T-cell (primary cell): Measurements from ENCODE around the gene PTER. TPM values are rescaled to one million over a fixed set of nuclear protein-coding genes. Genes with fewer than 3 reads are reported as not detected.
A peak's percentile ranks its signal among the peaks of the same experiment; 100 is the strongest.

ENCODE experiments used
- ATAC-seq, 4 experiments: fragments of 200-7000 bp in 3 of 4; fragments of 150-1000 bp in 1 of 4; cut with Tn5 transposase; replicated peaks in 1 of 4; 1 replicate in 3 of 4; 2 replicates in 1 of 4; pipeline ENCODE4 v1.10.0; 2021; ENCODE audit warnings: moderate library complexity in 3 of 4, mild to moderate bottlenecking in 2 of 4, moderate number of reproducible peaks in 1 of 4
- CTCF ChIA-PET, 2 donors: fragments of 300-600 bp; sonication (Branson Sonifier 250); formaldehyde crosslinking; loops; one replicate each; lab custom pipeline; 2022; ENCODE audit warnings: antibody characterized with exemption in 2 of 2; lab: Charles Lee
- POLR2A ChIA-PET, 2 donors: fragments of 300-600 bp; sonication (Branson Sonifier 250); formaldehyde crosslinking; loops; one replicate each; lab custom pipeline; 2022; ENCODE audit warnings: antibody characterized with exemption in 2 of 2; lab: Charles Lee
- DNase-seq, 35 experiments: peaks; one replicate each; pipeline versions ENCODE4 v3.0.0 to v3.0.0-alpha.2; 2013 to 2023
- H3K27ac ChIP-seq: one replicate; pipeline ENCODE4 v1.5.1; 2013; ENCODE audit warnings: low read length
- H3K27me3 ChIP-seq, 2 experiments: replicated peaks in 1 of 2; 1 replicate in 1 of 2; 2 replicates in 1 of 2; pipeline versions ENCODE4 v1.6.1 to v1.7.0; 2013; ENCODE audit warnings: low read length in 1 of 2, mixed read lengths in 1 of 2; ENCODE audit not compliant: control insufficient read depth in 2 of 2, insufficient read depth in 2 of 2; ENCODE audit errors: extremely low read depth in 1 of 2
- H3K36me3 ChIP-seq, 2 donors: 1 replicate in 1 of 2; 2 replicates in 1 of 2; pipeline versions ENCODE4 v1.6.1 to v1.7.0; 2013; ENCODE audit warnings: low read length in 1 of 2; ENCODE audit not compliant: control insufficient read depth in 2 of 2, insufficient read depth in 1 of 2; ENCODE audit errors: extremely low read depth in 1 of 2
- H3K4me1 ChIP-seq, 2 experiments: 1 replicate in 1 of 2; 2 replicates in 1 of 2; pipeline versions ENCODE4 v1.6.1 to v1.7.0; 2013; ENCODE audit warnings: low read length in 2 of 2, mixed read lengths in 1 of 2; ENCODE audit not compliant: insufficient read depth in 2 of 2, control insufficient read depth in 1 of 2; ENCODE audit errors: extremely low read depth in 1 of 2
- H3K4me3 ChIP-seq, 2 donors: 1 replicate in 1 of 2; 2 replicates in 1 of 2; pipeline versions ENCODE4 v1.5.1 to v1.7.0; 2013; ENCODE audit warnings: mild to moderate bottlenecking in 2 of 2, low read length in 1 of 2, moderate library complexity in 1 of 2; ENCODE audit not compliant: control insufficient read depth in 1 of 2; ENCODE audit errors: extremely low read depth in 1 of 2
- H3K9me3 ChIP-seq: 2 replicates; pipeline ENCODE4 v1.7.0; 2013
- H3K27ac Mint-ChIP-seq, 2 donors: one replicate each; pipeline ENCODE4 v1.8.0; 2020 to 2021; ENCODE audit warnings: mild to moderate bottlenecking in 2 of 2, mixed read lengths in 2 of 2
- H3K27me3 Mint-ChIP-seq, 2 donors: one replicate each; pipeline ENCODE4 v1.8.0; 2021 to 2022; ENCODE audit warnings: mixed read lengths in 2 of 2
- H3K36me3 Mint-ChIP-seq: one replicate; pipeline ENCODE4 v1.8.0; 2021; ENCODE audit warnings: mixed read lengths
- H3K4me1 Mint-ChIP-seq, 3 donors: one replicate each; pipeline ENCODE4 v1.8.0; 2020 to 2022; ENCODE audit warnings: mixed read lengths in 3 of 3, mild to moderate bottlenecking in 1 of 3
- H3K4me3 Mint-ChIP-seq, 3 donors: one replicate each; pipeline ENCODE4 v1.8.0; 2020 to 2022; ENCODE audit warnings: mild to moderate bottlenecking in 3 of 3, mixed read lengths in 3 of 3, moderate library complexity in 3 of 3
- H3K9me3 Mint-ChIP-seq, 3 donors: one replicate each; pipeline ENCODE4 v1.8.0; 2020 to 2022; ENCODE audit warnings: mixed read lengths in 3 of 3
- WGBS: methylation state at CpG from one replicate; pipeline ENCODE4 v1.1.5; 2013; ENCODE audit warnings: missing lambda C conversion rate; ENCODE audit not compliant: insufficient coverage; 5-methylcytosine and 5-hydroxymethylcytosine counted together
- total RNA-seq, 35 experiments: library from RNA in 6 of 35; stranded (reverse) in 6 of 35; fragments of 120-200 nt in 1 of 35; gene quantifications; one replicate each; pipeline versions ENCODE4 v1.2.1 to v1.2.4 and lab custom pipeline; 2013 to 2026

Gene PTER
- 10 to 100 TPM; 12.9 to 18.6 (median 16.7) TPM for total RNA-seq
- 25.7 TPM for total RNA-seq (2013)
- total RNA-seq (lab: John Stamatoyannopoulos, UW) = 7.1 to 54.6 (median 17.8) reads per million in 29 experiments

- H3K27ac Mint-ChIP-seq = peak within 1 kb of the TSS; percentile 90
- H3K9me3 Mint-ChIP-seq = no peaks in the 10 kb centered on the region
- Histone ChIP-seq H3K4me3 (peak within 1 kb of the TSS; percentile 81 to 89), H3K36me3 (peaks cover 0 to 3% of the 10 kb centered on the region in 2 donors), H3K27me3 (no peaks in the 10 kb centered on the region), H3K9me3 (no peaks in the 10 kb centered on the region), H3K4me1 (peaks cover 0 to 41% of the 10 kb centered on the region in 2 experiments), H3K27ac (peak within 1 kb of the TSS; percentile 75)
- peak within 1 kb of the TSS; percentile 85 to 91 (median 87) for H3K4me3 Mint-ChIP-seq
- ChIA-PET POLR2A (interaction anchor here (0.5 to 0.8 kb wide), 6 partner anchors 22 to 1259 kb away, joined by 4 to 9 read pairs (median 6); partner anchors contain the start of gene RSU1 (in 1 of the 2)), CTCF (interaction anchor here (0.6 to 0.7 kb wide), 9 partner anchors 13 to 1484 kb away, joined by 3 to 7 read pairs (median 3); no protein-coding TSS in a partner anchor)
- peak; percentile 97 to 99 (median 97) for ATAC-seq
- H3K4me1 Mint-ChIP-seq = peaks cover 49 to 50% (median 50%) of the 10 kb centered on the region in 3 donors
- WGBS = under 1% methylated on average over 49 of the region's 49 CpGs
- DNase-seq = peak; percentile 85 to 99 (median 93)
- no peaks in the 10 kb centered on the region for H3K27me3 Mint-ChIP-seq
- H3K36me3 Mint-ChIP-seq = peaks cover 19% of the 10 kb centered on the region
These were observed at the start of gene PTER for GRCh38 chr10:16436758-16437539. Gene PTER, plus strand, starts transcription at chr10:16437010. Its CDS starts 47,375 bp downstream, at chr10:16484385.

- Histone ChIP-seq H3K9me3 (no peaks in the 10 kb centered on the region), H3K4me1 (no peaks in the 10 kb centered on the region), H3K36me3 (no peaks in the 10 kb centered on the region), H3K4me3 (no peak overlapping the region), H3K27me3 (peaks cover 0 to 7% of the 10 kb centered on the region in 2 experiments), H3K27ac (no peak overlapping the region)
- WGBS = 74% methylated on average over 3 of the region's 3 CpGs
- DNase-seq = no peak
- Mint-ChIP-seq H3K4me1 (no peaks in the 10 kb centered on the region), H3K27me3 (peaks cover 18 to 20% of the 10 kb centered on the region in 2 donors), H3K9me3 (no peaks in the 10 kb centered on the region), H3K36me3 (no peaks in the 10 kb centered on the region), H3K4me3 (no peak overlapping the region), H3K27ac (no peak overlapping the region)
- ChIA-PET CTCF (interaction anchor here in 1 of 2 donors (0.6 kb wide), 1 partner anchor 341 kb away, joined by 4 read pairs; no protein-coding TSS in a partner anchor), POLR2A (no interaction called here)
- no peak for ATAC-seq
These were observed 44.2 kb upstream of the PTER start for GRCh38 chr10:16392531-16393069.

GRCh38 chr10:16393271-16393858, 43.4 kb upstream of the PTER start:
- Mint-ChIP-seq H3K4me1 (no peaks in the 10 kb centered on the region), H3K4me3 (no peak overlapping the region)

GRCh38 chr10:16401416-16401815, 35.4 kb upstream of the PTER start:
- Mint-ChIP-seq H3K27me3 (peaks cover 1 to 6% of the 10 kb centered on the region in 2 donors), H3K27ac (no peak overlapping the region), H3K36me3 (no peaks in the 10 kb centered on the region), H3K4me3 (no peak overlapping the region), H3K4me1 (no peaks in the 10 kb centered on the region), H3K9me3 (no peaks in the 10 kb centered on the region)
- CTCF ChIA-PET = interaction anchor here in 1 of 2 donors (0.6 to 0.7 kb wide), 2 partner anchors 43 kb away, joined by 3 read pairs; no protein-coding TSS in a partner anchor
- H3K27ac ChIP-seq = no peak overlapping the region
- no peaks in the 10 kb centered on the region for H3K4me1 ChIP-seq
- H3K36me3 ChIP-seq = no peaks in the 10 kb centered on the region
- no CpG with 5 or more reads among the region's 2 CpGs for WGBS
- DNase-seq = no peak
- H3K4me3 ChIP-seq = no peak overlapping the region
- POLR2A ChIA-PET = no interaction called here
- H3K27me3 ChIP-seq = peaks cover 0 to 8% of the 10 kb centered on the region in 2 experiments
- ATAC-seq = no peak
- H3K9me3 ChIP-seq = no peaks in the 10 kb centered on the region

More at GRCh38 chr10:16393271-16393858, 43.4 kb upstream of the PTER start:
- Histone ChIP-seq H3K27me3 (peaks cover 0 to 8% of the 10 kb centered on the region in 2 experiments), H3K9me3 (no peaks in the 10 kb centered on the region), H3K36me3 (no peaks in the 10 kb centered on the region), H3K27ac (no peak overlapping the region), H3K4me3 (no peak overlapping the region), H3K4me1 (no peaks in the 10 kb centered on the region)
- Mint-ChIP-seq H3K36me3 (no peaks in the 10 kb centered on the region), H3K9me3 (no peaks in the 10 kb centered on the region), H3K27ac (no peak overlapping the region), H3K27me3 (peaks cover 19 to 20% of the 10 kb centered on the region in 2 donors)
- CTCF ChIA-PET = no interaction called here
- no CpG with 5 or more reads among the region's 4 CpGs for WGBS
- no peak for ATAC-seq
- no peak for DNase-seq
- POLR2A ChIA-PET = no interaction called here

- Mint-ChIP-seq H3K27me3 (peaks cover 8 to 14% of the 10 kb centered on the region in 2 donors), H3K4me3 (no peak overlapping the region), H3K4me1 (peaks cover 4 to 12% (median 4%) of the 10 kb centered on the region in 3 donors), H3K36me3 (no peaks in the 10 kb centered on the region), H3K27ac (no peak overlapping the region), H3K9me3 (no peaks in the 10 kb centered on the region)
- no peak overlapping the region for H3K4me3 ChIP-seq
- 86% methylated on average over 1 of the region's 3 CpGs for WGBS
- H3K27me3 ChIP-seq = peaks cover 0 to 2% of the 10 kb centered on the region in 2 experiments
- ChIA-PET CTCF (no interaction called here), POLR2A (no interaction called here)
- DNase-seq (no peak), ATAC-seq (no peak)
- H3K36me3 ChIP-seq = no peaks in the 10 kb centered on the region
- no peaks in the 10 kb centered on the region for H3K9me3 ChIP-seq
- H3K27ac ChIP-seq = no peak overlapping the region
- H3K4me1 ChIP-seq = no peaks in the 10 kb centered on the region
These were observed 28.4 kb upstream of the PTER start for GRCh38 chr10:16408379-16408778.

GRCh38 chr10:16417341-16417740, 19.5 kb upstream of the PTER start:
- Mint-ChIP-seq H3K27ac (no peak overlapping the region), H3K27me3 (peaks cover 15% of the 10 kb centered on the region in 2 donors), H3K36me3 (no peaks in the 10 kb centered on the region), H3K4me1 (no peaks in the 10 kb centered on the region), H3K9me3 (no peaks in the 10 kb centered on the region), H3K4me3 (no peak overlapping the region)
- DNase-seq = no peak
- POLR2A ChIA-PET = no interaction called here
- H3K27me3 ChIP-seq = peaks cover 0 to 8% of the 10 kb centered on the region in 2 experiments
- no peaks in the 10 kb centered on the region for H3K36me3 ChIP-seq
- H3K27ac ChIP-seq = no peak overlapping the region
- H3K4me3 ChIP-seq = no peak overlapping the region
- ATAC-seq = no peak
- H3K4me1 ChIP-seq = no peaks in the 10 kb centered on the region
- WGBS = 67% methylated on average over 1 of the region's 1 CpG
- CTCF ChIA-PET = no interaction called here
- no peaks in the 10 kb centered on the region for H3K9me3 ChIP-seq
